Calu3 (cell line): ENCODE measurements around the gene TP63. TPM values are rescaled to one million over a fixed set of nuclear protein-coding genes. Genes with fewer than 3 reads are reported as not detected.
"Not testable (repeated sequence)": the region's sequence is repeated elsewhere in the genome, so short reads cannot be mapped to it uniquely, and the experiment has no call there.

Experiments
- BruUV-seq: library from RNA; stranded (reverse); fragments of 400-500 nt; replicated peaks from 2 replicates; lab custom pipeline; 2021; lab: Mats Ljungman, UMichigan
- CTCF ChIA-PET: fragments of 300-600 bp; sonication (Branson Sonifier 250); formaldehyde crosslinking; loops from one replicate; lab custom pipeline; 2022; ENCODE audit warnings: antibody characterized with exemption; lab: Charles Lee
- DNase-seq: peaks from one replicate; pipeline ENCODE4 v3.0.0; 2022
- H3K27ac Mint-ChIP-seq: one replicate; pipeline ENCODE4 v1.8.0; 2022; ENCODE audit warnings: mixed read lengths; ENCODE audit not compliant: unreplicated experiment
- H3K27me3 Mint-ChIP-seq: one replicate; pipeline ENCODE4 v1.8.0; 2022; ENCODE audit warnings: mixed read lengths; ENCODE audit not compliant: unreplicated experiment
- H3K36me3 Mint-ChIP-seq: one replicate; pipeline ENCODE4 v1.8.0; 2022; ENCODE audit warnings: mild to moderate bottlenecking, moderate library complexity, mixed read lengths; ENCODE audit not compliant: insufficient read depth, unreplicated experiment
- H3K4me1 Mint-ChIP-seq: one replicate; pipeline ENCODE4 v1.8.0; 2022; ENCODE audit warnings: mild to moderate bottlenecking, low read depth, mixed read lengths; ENCODE audit not compliant: unreplicated experiment
- H3K4me3 Mint-ChIP-seq: one replicate; pipeline ENCODE4 v1.8.0; 2022; ENCODE audit warnings: mild to moderate bottlenecking, low read depth, moderate library complexity, mixed read lengths; ENCODE audit not compliant: unreplicated experiment
- H3K9me3 Mint-ChIP-seq: one replicate; pipeline ENCODE4 v1.8.0; 2022; ENCODE audit warnings: low read depth, mixed read lengths; ENCODE audit not compliant: unreplicated experiment
- intact Hi-C: fragments of 100-400 bp; cut with micrococcal nuclease; formaldehyde crosslinking; loops from one replicate; pipeline ENCODE4 v1.10.0; 2022; ENCODE audit not compliant: unreplicated experiment
- total RNA-seq: library from RNA; stranded (reverse); gene quantifications from 2 replicates; pipeline ENCODE4 v1.2.3, GENCODE V29; 2022
- TF ChIP-seq, protein P1 (sequence below): fragments of 200-600 bp; IDR thresholded peaks from one replicate; pipeline ENCODE4 v1.8.0; 2022; ENCODE audit warnings: antibody characterized with exemption; ENCODE audit not compliant: unreplicated experiment

Gene TP63
- total RNA-seq, 1 experiment from 2014 or later: not detected

GRCh38 chr3:189590223-189590622 lies 41.0 kb upstream of the TP63 start:
- intact Hi-C loops: no loop called here
- no peak overlapping the region for H3K4me3 Mint-ChIP-seq
- CTCF ChIA-PET: no interaction called here

GRCh38 chr3:189593581-189593980 lies 37.6 kb upstream of the TP63 start:
- no peak for DNase-seq
- CTCF ChIA-PET: no interaction called here
- Mint-ChIP-seq H3K9me3 (peaks cover 13% of the 10 kb centered on the region), H3K27ac (no peak overlapping the region), H3K4me1 (peaks cover 7% of the 10 kb centered on the region), H3K36me3 (no peaks in the 10 kb centered on the region), H3K27me3 (no peaks in the 10 kb centered on the region), H3K4me3 (no peak overlapping the region)
- intact Hi-C loops: no loop called here
- TF ChIP-seq, protein P1, sequence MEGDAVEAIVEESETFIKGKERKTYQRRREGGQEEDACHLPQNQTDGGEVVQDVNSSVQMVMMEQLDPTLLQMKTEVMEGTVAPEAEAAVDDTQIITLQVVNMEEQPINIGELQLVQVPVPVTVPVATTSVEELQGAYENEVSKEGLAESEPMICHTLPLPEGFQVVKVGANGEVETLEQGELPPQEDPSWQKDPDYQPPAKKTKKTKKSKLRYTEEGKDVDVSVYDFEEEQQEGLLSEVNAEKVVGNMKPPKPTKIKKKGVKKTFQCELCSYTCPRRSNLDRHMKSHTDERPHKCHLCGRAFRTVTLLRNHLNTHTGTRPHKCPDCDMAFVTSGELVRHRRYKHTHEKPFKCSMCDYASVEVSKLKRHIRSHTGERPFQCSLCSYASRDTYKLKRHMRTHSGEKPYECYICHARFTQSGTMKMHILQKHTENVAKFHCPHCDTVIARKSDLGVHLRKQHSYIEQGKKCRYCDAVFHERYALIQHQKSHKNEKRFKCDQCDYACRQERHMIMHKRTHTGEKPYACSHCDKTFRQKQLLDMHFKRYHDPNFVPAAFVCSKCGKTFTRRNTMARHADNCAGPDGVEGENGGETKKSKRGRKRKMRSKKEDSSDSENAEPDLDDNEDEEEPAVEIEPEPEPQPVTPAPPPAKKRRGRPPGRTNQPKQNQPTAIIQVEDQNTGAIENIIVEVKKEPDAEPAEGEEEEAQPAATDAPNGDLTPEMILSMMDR: no peak
- BruUV-seq: no TSS peak

More at GRCh38 chr3:189590223-189590622, 41.0 kb upstream of the TP63 start:
- Mint-ChIP-seq H3K4me1 (peaks cover 7% of the 10 kb centered on the region), H3K27me3 (no peaks in the 10 kb centered on the region), H3K27ac (no peak overlapping the region), H3K9me3 (peaks cover 13% of the 10 kb centered on the region), H3K36me3 (no peaks in the 10 kb centered on the region)
- no TSS peak for BruUV-seq
- TF ChIP-seq, protein P1: no peak
- no peak for DNase-seq

DNA sequence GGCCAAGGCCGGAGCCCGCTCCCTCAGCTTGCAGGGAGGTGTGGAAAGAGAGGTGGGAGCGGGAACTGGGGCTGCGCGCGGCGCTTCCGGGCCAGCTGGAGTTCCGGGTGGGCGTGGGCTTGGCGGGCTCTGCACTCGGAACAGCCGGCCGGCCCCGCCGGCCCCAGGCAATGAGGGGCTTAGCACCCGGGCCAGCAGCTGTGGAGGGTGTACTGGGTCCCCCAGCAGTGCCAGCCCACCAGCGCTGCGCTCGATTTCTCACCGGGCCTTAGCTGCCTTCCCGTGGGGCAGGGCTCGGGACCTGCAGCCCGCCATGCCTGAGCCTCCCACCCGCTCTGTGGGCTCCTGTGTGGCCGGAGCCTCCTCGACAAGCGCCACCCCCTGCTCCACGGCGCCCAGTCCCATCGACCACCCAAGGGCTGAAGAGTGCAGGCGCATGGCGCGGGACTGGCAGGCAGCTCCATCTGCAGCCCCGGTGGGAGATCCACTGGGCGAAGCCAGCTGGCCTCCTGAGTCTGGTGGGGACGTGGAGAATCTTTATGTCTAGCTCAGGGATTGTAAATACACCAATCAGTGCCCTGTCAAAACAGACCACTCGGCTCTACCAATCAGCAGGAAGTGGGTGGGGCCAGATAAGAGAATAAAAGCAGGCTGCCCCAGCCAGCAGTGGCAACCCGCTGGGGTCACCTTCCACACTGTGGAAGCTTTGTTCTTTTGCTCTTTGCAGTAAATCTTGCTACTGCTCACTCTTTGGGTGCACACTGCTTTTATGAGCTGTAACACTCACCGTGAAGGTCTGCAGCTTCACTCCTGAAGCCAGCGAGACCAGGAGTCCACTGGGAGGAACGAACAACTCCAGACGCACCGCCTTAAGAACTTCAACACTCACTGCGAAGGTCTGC lies 34.9 kb upstream of the TP63 start:
- CTCF ChIA-PET, H3K9me3 Mint-ChIP-seq, DNase-seq, H3K27ac Mint-ChIP-seq, H3K4me1 Mint-ChIP-seq, H3K4me3 Mint-ChIP-seq, BruUV-seq, H3K36me3 Mint-ChIP-seq, H3K27me3 Mint-ChIP-seq, intact Hi-C loops: not testable (repeated sequence)

DNA sequence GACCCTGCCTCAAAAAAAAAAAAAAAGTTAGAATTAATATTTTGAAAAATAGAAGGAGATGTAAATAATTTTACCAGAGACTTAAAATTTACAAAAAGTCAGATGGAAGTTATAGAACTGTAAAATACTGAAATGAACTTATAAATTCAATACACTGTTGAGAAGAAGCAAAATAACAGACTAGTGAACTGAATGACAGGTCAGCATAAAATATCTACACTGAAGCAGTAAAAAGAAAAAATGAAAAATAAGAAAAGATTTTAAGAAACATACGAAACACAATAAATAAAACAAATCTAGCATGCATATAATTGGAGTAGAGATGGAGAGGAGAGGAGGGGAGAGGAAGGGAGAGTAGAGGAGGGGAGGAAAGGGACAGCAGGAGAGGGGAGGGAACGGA lies 33.3 kb upstream of the TP63 start:
- Mint-ChIP-seq H3K27me3 (no peaks in the 10 kb centered on the region), H3K36me3 (no peaks in the 10 kb centered on the region), H3K4me1 (no peaks in the 10 kb centered on the region), H3K27ac (no peak overlapping the region), H3K4me3 (no peak overlapping the region), H3K9me3 (no peaks in the 10 kb centered on the region)
- BruUV-seq: no TSS peak
- intact Hi-C loops: no loop called here
- CTCF ChIA-PET: no interaction called here
- DNase-seq: no peak
- TF ChIP-seq, protein P1: no peak
